Testis (tissue), 3 donors: ENCODE results near the gene FAM47E. TPM values are rescaled to one million over a fixed set of nuclear protein-coding genes. Genes with fewer than 3 reads are reported as not detected.

Experiments
- DNase-seq: peaks from one replicate; pipeline ENCODE4 v3.0.0-alpha.2; 2019
- H3K27ac ChIP-seq, 2 donors: fragments of 200-600 bp; sonication (generic); one replicate each; pipeline ENCODE4 v1.5.1; 2019
- H3K27me3 ChIP-seq: fragments of 200-600 bp; sonication (generic); one replicate; pipeline ENCODE4 v1.5.1; 2019
- H3K36me3 ChIP-seq: fragments of 200-600 bp; sonication (generic); one replicate; pipeline ENCODE4 v1.5.1; 2017; ENCODE audit warnings: low read depth; ENCODE audit errors: missing control alignments
- H3K4me1 ChIP-seq: fragments of 200-600 bp; sonication (generic); one replicate; pipeline ENCODE4 v1.5.1; 2019
- H3K4me3 ChIP-seq, 2 donors: fragments of 200-600 bp; sonication (generic); one replicate each; pipeline ENCODE4 v1.5.1; 2017 to 2019
- H3K9me3 ChIP-seq: fragments of 200-600 bp; sonication (generic); one replicate; pipeline ENCODE4 v1.5.1; 2017
- POLR2A ChIP-seq: fragments of 450-650 bp; IDR thresholded peaks from one replicate; pipeline ENCODE4 v1.6.1; 2017; ENCODE audit warnings: antibody characterized with exemption, mild to moderate bottlenecking, moderate library complexity
- WGBS, 2 donors: methylation state at CpG; one replicate each; pipeline ENCODE4 v1.1.5; 2018; 5-methylcytosine and 5-hydroxymethylcytosine counted together
- intact Hi-C: fragments of 100-400 bp; cut with DNase I; formaldehyde crosslinking; loops from one replicate; pipeline ENCODE4 v1.15.1; 2023; ENCODE audit warnings: low total_unique reads
- polyA plus RNA-seq: library from polyadenylated mRNA; stranded (reverse); fragments of 350-450 nt; fragmentation: Illumina TruSeq; extraction: RNeasy Lipid Tissue Mini Kit (QIAGEN cat#74804); gene quantifications from one replicate; pipeline ENCODE4 v1.2.3, GENCODE V29; 2014; ENCODE audit warnings: low read depth, low replicate concordance; ENCODE audit not compliant: insufficient read depth
- total RNA-seq, 2 donors: library from RNA; depleted of rRNA; stranded (reverse); fragments of >200 nt; gene quantifications; one replicate each; pipeline ENCODE4 v1.2.3, GENCODE V29; 2016
- TF ChIP-seq, protein P1 (sequence below), 3 experiments: fragments of 450-650 bp in 2 of 3; fragments of 200-600 bp in 1 of 3; sonication (generic) in 1 of 3; IDR thresholded peaks; one replicate each; pipeline ENCODE4 v1.5.1; 2016 to 2019; ENCODE audit warnings: antibody characterized with exemption in 3 of 3, mild to moderate bottlenecking in 2 of 3, moderate library complexity in 1 of 3

FAM47E gene
- total and polyA plus RNA-seq, 3 donors from 2014 or later = 11.0 to 22.8 (median 15.4) TPM

- DNase-seq = no peak
- H3K9me3 ChIP-seq = no peaks in the 10 kb centered on the region
- no peaks in the 10 kb centered on the region for H3K4me1 ChIP-seq
- no peaks in the 10 kb centered on the region for H3K36me3 ChIP-seq
- H3K27ac ChIP-seq = no peak overlapping the region
- TF ChIP-seq, protein P1, sequence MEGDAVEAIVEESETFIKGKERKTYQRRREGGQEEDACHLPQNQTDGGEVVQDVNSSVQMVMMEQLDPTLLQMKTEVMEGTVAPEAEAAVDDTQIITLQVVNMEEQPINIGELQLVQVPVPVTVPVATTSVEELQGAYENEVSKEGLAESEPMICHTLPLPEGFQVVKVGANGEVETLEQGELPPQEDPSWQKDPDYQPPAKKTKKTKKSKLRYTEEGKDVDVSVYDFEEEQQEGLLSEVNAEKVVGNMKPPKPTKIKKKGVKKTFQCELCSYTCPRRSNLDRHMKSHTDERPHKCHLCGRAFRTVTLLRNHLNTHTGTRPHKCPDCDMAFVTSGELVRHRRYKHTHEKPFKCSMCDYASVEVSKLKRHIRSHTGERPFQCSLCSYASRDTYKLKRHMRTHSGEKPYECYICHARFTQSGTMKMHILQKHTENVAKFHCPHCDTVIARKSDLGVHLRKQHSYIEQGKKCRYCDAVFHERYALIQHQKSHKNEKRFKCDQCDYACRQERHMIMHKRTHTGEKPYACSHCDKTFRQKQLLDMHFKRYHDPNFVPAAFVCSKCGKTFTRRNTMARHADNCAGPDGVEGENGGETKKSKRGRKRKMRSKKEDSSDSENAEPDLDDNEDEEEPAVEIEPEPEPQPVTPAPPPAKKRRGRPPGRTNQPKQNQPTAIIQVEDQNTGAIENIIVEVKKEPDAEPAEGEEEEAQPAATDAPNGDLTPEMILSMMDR (IDR thresholded peaks at IDR 0.05) = no peak
- no peak for TF ChIP-seq POLR2A
- no peak overlapping the region for H3K4me3 ChIP-seq
- intact Hi-C loops = no loop called here
- H3K27me3 ChIP-seq = no peaks in the 10 kb centered on the region
- 73 to 82% methylated on average over 5 of the region's 5 CpGs for WGBS, 2 donors
Observed at GRCh38 chr4:76272999-76273398, 21.5 kb downstream of the FAM47E start.

GRCh38 chr4:76275486-76276124 lies 24.1 kb downstream of the FAM47E start:
- WGBS, 2 donors = 81 to 83% methylated on average over 3 of the region's 3 CpGs
- intact Hi-C loops = no loop called here
- no peak for DNase-seq
- Histone ChIP-seq H3K4me1 (no peaks in the 10 kb centered on the region), H3K4me3 (no peak overlapping the region), H3K27ac (no peak overlapping the region), H3K27me3 (no peaks in the 10 kb centered on the region), H3K36me3 (no peaks in the 10 kb centered on the region), H3K9me3 (no peaks in the 10 kb centered on the region)
- no peak for TF ChIP-seq POLR2A
- TF ChIP-seq, protein P1 (IDR thresholded peaks at IDR 0.05) = no peak

DNA sequence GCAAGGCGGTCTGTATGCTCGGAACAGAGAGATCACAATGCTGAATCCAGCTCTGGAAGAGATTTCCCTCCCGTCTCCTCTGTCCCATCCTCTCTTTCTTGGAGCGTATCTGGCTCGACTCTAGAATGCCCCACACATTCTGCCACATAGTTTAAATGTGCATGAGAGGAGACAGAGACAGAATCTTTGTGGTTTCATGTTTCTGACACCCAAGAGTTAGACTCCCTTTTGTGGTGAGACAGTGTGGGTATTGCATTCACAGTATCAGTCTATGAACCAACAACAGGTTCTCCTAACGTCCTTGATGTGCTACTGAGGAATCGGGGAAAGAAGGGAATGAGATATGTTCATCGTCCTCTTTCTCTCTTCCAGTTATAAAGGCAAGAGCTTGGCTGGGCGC lies 25.3 kb downstream of the FAM47E start:
- Histone ChIP-seq H3K27ac (no peak overlapping the region), H3K36me3 (no peaks in the 10 kb centered on the region), H3K27me3 (no peaks in the 10 kb centered on the region), H3K4me1 (no peaks in the 10 kb centered on the region), H3K9me3 (no peaks in the 10 kb centered on the region), H3K4me3 (no peak overlapping the region)
- 91% methylated on average over 9 of the region's 9 CpGs for WGBS, 2 donors
- no peak for DNase-seq
- TF ChIP-seq, protein P1 (IDR thresholded peaks at IDR 0.05) = no peak
- TF ChIP-seq POLR2A = no peak
- intact Hi-C loops = no loop called here

GRCh38 chr4:76277667-76278066 lies 26.1 kb downstream of the FAM47E start:
- intact Hi-C loops = no loop called here
- no peaks in the 10 kb centered on the region for H3K36me3 ChIP-seq
- H3K9me3 ChIP-seq = no peaks in the 10 kb centered on the region
- no peak for TF ChIP-seq POLR2A
- TF ChIP-seq, protein P1 (IDR thresholded peaks at IDR 0.05) = no peak
- DNase-seq = no peak
- no peaks in the 10 kb centered on the region for H3K27me3 ChIP-seq
- H3K27ac ChIP-seq = no peak overlapping the region
- 94 to 95% methylated on average over 1 of the region's 1 CpG for WGBS, 2 donors
- no peak overlapping the region for H3K4me3 ChIP-seq
- no peaks in the 10 kb centered on the region for H3K4me1 ChIP-seq

DNA sequence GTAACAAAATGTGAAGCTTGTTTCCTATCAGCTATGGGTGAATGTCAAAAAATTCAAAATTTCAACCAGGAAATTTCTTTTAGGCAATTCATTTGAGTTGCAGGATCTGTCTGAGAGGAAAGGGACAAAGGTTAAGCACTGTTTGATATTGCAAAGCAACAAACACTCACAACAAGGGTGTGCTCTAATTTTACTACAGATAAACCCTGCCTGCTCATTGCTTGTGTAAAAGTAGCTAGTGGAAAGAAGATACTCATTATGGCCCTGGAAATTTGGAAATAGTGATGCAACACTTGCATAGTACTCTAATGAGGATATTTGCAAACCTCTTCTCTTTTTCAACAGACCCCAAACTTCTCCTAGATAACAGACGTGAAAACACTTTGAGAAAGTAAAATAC lies 27.1 kb downstream of the FAM47E start:
- intact Hi-C loops = no loop called here
- Histone ChIP-seq H3K36me3 (no peaks in the 10 kb centered on the region), H3K9me3 (no peaks in the 10 kb centered on the region), H3K27me3 (no peaks in the 10 kb centered on the region), H3K27ac (no peak overlapping the region), H3K4me1 (no peaks in the 10 kb centered on the region), H3K4me3 (no peak overlapping the region)
- DNase-seq = no peak
- WGBS, 2 donors = 74 to 79% methylated on average over 1 of the region's 1 CpG
- TF ChIP-seq, protein P1 (IDR thresholded peaks at IDR 0.05) = no peak
- TF ChIP-seq POLR2A = no peak
